RWPE1 (cell line): ENCODE results near the gene ZNF670.
A peak's percentile ranks its signal among the peaks of the same experiment; 100 is the strongest.
"Not testable (repeated sequence)": the region's sequence is repeated elsewhere in the genome, so short reads cannot be mapped to it uniquely, and the experiment has no call there.

Experiments used
- CTCF ChIA-PET: fragments of 350-600 bp; sonication (Branson Sonifier 250); formaldehyde crosslinking; extraction: SDS; loops from one replicate; lab custom pipeline; 2021; lab: Yijun Ruan, JAX
- POLR2A ChIA-PET: fragments of 400-600 bp; formaldehyde crosslinking; extraction: SDS; loops from one replicate; lab custom pipeline; 2020; ENCODE audit warnings: antibody characterized with exemption; ENCODE audit not compliant: low non-redundant PET; lab: Yijun Ruan, JAX
- DNase-seq: peaks from one replicate; pipeline ENCODE4 v3.0.0; 2012; ENCODE audit warnings: low spot score
- H3K27ac ChIP-seq: fragments of 450-650 bp; 2 replicates; pipeline ENCODE4 v1.5.1; 2017
- CTCF ChIP-seq: fragments of 450-650 bp; conservative IDR thresholded peaks from 2 replicates; pipeline ENCODE4 v1.5.1; 2017; ENCODE audit warnings: low read depth, mild to moderate bottlenecking

ZNF670 gene

DNA sequence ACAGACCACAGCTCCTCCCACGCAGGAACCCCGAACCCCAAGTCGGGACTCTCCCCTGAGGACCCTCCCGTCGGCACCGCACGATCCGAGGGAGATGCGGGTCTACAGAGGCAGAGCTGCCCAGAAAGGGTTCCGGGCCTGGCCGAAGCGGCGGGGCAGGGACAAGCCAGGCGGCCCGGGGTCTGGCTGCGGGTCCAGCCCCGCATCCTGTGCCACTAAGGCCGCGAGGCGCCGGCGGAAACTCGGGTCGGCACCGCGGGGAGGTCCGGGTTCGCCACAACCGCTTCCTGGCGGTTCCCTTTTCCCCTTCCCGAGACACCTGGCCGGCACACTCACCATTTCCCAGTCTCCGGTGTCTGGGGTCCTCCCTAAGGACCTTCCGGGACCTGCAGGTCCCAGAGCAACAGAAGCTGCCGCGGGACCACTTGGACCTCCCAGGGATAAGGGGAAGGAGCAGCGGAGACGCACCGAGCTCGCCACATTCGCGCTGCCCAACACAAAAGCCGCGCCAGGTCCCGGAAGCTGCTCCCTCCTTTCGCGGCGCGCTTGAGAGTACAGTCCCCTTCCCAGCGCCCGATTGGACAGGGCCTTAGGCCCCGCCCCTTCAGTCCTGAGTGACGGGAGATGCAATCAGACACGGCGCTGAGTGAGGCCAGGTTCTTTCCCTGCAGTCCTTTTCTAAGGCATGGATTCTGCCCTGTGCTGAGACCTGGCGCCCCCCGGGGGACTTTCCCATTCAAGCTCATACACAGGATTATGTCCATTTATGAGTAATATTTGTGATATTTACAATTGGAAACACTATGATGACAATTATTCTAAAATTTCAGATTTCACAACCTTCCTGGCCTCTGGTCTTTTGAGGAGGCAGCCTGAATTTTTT is at the start of gene ZNF670:
Gene ZNF670 (minus strand): TSS at position 554 of the 883 bp plus-strand sequence. CDS start 215 bp downstream, at position 339.
- POLR2A ChIA-PET, result interaction anchor here (0.5 to 0.6 kb wide), 2 partner anchors 100 to 158 kb away, joined by 3 to 4 read pairs; no protein-coding TSS in a partner anchor
- H3K27ac ChIP-seq, result peak within 1 kb of the TSS; percentile 82
- peak; percentile 93 for DNase-seq
- no peak for TF ChIP-seq CTCF
- CTCF ChIA-PET, result interaction anchor here (0.7 kb wide), 1 partner anchor 25 kb away, joined by 5 read pairs; no protein-coding TSS in a partner anchor

DNA sequence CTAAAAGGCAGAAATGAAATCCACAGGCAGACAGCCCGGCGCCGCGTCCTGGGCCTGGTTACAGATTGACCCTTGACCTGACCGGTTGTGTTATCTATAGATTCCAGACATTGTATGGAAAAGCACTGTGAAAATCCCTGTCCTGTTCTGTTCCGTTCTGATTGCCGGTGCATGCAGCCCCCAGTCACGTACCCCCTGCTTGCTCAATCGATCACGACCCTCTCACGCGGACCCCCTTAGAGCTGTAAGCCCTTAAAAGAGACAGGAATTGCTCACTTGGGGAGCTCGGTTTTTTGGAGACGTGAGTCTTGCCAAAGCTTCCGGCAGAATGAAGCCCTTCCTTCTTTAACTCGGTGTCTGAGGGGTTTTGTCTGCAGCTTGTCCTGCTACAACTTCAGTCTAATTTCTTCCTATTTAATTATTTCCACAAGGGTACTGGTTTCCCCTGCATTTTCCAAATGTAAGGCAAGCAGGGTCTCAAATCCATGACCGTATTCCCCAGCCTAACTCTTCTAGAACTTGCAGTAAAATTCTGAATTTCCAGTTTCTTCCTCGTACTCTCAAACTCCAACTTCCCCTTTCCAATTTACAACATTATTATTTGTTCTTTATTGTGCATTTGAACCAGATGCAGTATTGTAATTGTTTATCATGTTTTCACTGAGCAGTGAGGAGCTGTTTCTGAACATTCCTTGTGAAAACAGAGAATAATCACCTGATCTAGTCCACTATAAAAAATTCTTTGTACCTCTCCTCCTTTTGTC is 49.1 kb upstream of the ZNF670 start:
- CTCF ChIA-PET, POLR2A ChIA-PET, DNase-seq, H3K27ac ChIP-seq: not testable (repeated sequence)

GRCh38 chr1:247126601-247127000 is 48.0 kb upstream of the ZNF670 start:
- DNase-seq, POLR2A ChIA-PET, H3K27ac ChIP-seq, CTCF ChIA-PET: not testable (repeated sequence)

DNA sequence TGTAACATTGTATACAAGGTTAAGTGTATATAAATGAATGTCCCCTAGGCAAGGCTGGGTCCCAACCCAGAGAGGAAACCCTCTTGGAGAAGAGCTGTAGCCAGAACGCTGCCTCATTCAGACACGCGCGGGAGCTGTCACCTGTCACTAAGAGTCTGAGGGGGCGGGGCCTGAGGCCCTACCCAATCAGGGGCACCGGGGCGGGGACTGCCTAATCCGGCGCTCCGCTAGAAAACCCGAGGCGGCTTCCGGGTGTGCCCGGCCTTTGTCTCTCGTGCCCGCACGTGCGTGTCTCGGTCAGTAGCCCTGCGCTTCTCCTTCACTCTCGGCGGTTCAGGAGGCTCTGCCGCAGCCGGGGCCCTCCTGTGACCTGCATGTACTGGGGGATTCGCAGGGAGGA is 47.6 kb upstream of the ZNF670 start:
- CTCF ChIA-PET, POLR2A ChIA-PET, H3K27ac ChIP-seq, DNase-seq: not testable (repeated sequence)

DNA sequence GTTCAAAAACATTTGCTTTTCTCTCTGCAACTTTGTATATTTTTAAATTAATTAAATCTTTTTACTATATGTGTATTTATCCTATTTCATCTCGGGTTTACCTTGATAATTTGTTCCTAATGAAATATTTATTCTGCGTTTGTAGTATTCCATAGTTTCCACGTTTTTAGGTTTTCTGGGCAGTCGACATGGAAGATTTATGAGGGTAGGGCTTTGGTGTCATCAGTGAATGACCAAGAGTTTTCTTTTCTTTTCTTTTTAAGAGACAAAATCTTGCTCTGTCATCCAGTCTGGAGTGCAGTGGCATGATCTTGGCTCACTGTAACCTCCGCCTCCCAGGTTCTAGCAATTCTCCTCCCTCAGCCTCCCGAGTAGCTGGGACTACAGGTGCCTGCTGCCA is 42.8 kb upstream of the ZNF670 start:
- TF ChIP-seq CTCF, result no peak
- DNase-seq, result no peak
- H3K27ac ChIP-seq, result no peak overlapping the region
- POLR2A ChIA-PET, result no interaction called here
- CTCF ChIA-PET, result no interaction called here

DNA sequence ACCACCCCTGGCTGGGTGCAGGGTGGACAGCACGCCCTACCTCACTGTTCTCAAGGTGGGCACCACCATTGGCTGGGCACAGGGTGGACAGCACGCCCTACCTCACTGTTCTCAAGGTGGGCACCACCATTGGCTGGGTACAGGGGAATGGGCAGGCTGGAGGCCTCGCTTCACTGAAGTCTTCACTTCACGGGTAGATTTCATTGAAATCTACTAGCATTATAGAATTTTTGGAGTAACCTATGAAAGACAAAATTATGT is 41.7 kb upstream of the ZNF670 start:
- DNase-seq, POLR2A ChIA-PET, CTCF ChIA-PET, H3K27ac ChIP-seq: not testable (repeated sequence)

- no peak for DNase-seq
- ChIA-PET CTCF (no interaction called here), POLR2A (no interaction called here)
- H3K27ac ChIP-seq, result no peak overlapping the region
- no peak for TF ChIP-seq CTCF
Measured at GRCh38 chr1:247119600-247120407, 41.2 kb upstream of the ZNF670 start.

GRCh38 chr1:247118946-247119446 is 40.4 kb upstream of the ZNF670 start:
- DNase-seq, result no peak
- TF ChIP-seq CTCF, result no peak
- H3K27ac ChIP-seq, result no peak overlapping the region
- CTCF ChIA-PET, result no interaction called here
- POLR2A ChIA-PET, result interaction anchor here (0.5 kb wide), 1 partner anchor 738 kb away, joined by 3 read pairs; the partner anchor contains the start of gene TRIM58
